OCI-LY7 (cell line): ENCODE data around the gene CT45A10.

Experiments used
- CTCF ChIP-seq: fragments of 200-600 bp; sonication (generic); conservative IDR thresholded peaks from 2 replicates; pipeline ENCODE4 v1.5.1; 2014; ENCODE audit warnings: mild to moderate bottlenecking, antibody characterized with exemption, low read length, moderate library complexity, mixed read lengths
- EZH2phosphoT487 ChIP-seq: fragments of 200-600 bp; sonication (generic); IDR thresholded peaks from 2 replicates; pipeline ENCODE4 v1.6.1; 2018; ENCODE audit warnings: low read depth, borderline replicate concordance, mild to moderate bottlenecking, mixed run types, antibody characterized with exemption, low read length, moderate library complexity, mixed read lengths

GRCh38 chrX:135923353-135923752, 30.1 kb upstream of the CT45A10 start:
- TF ChIP-seq CTCF (peak; percentile 54), EZH2phosphoT487 (no peak)
